Stomach (tissue), 9 donors: Measurements from ENCODE around the gene KRAS. TPM values are rescaled to one million over a fixed set of nuclear protein-coding genes. Genes with fewer than 3 reads are reported as not detected.

Source experiments
- DNase-seq, 2 donors: peaks; one replicate each; pipeline versions ENCODE4 v3.0.0 to v3.0.0-alpha.2; 2013 to 2019
- H3K27ac ChIP-seq, 5 donors: fragments of 200-600 bp in 4 of 5; sonication (generic) in 4 of 5; one replicate each; pipeline ENCODE4 v1.5.1; 2013 to 2019; ENCODE audit warnings: mild to moderate bottlenecking in 1 of 5, moderate library complexity in 1 of 5
- H3K27me3 ChIP-seq, 3 donors: fragments of 200-600 bp; sonication (generic); one replicate each; pipeline ENCODE4 v1.5.1; 2017 to 2019; ENCODE audit warnings: mixed run types in 1 of 3
- H3K36me3 ChIP-seq, 4 donors: fragments of 200-600 bp; sonication (generic); 1 replicate in 3 of 4; 2 replicates in 1 of 4; pipeline ENCODE4 v1.5.1; 2016 to 2019
- H3K4me1 ChIP-seq, 4 donors: fragments of 200-600 bp; sonication (generic); one replicate each; pipeline ENCODE4 v1.5.1; 2016 to 2019
- H3K4me3 ChIP-seq, 4 donors: fragments of 200-600 bp; sonication (generic) in 3 of 4; one replicate each; pipeline ENCODE4 v1.5.1; 2016 to 2019; ENCODE audit warnings: mild to moderate bottlenecking in 1 of 4
- H3K9me3 ChIP-seq, 4 donors: fragments of 200-600 bp; sonication (generic); one replicate each; pipeline ENCODE4 v1.5.1; 2016 to 2019
- CTCF ChIP-seq, 7 experiments: fragments of 450-650 bp in 4 of 7; fragments of 200-600 bp in 3 of 7; sonication (generic) in 3 of 7; IDR thresholded peaks; one replicate each; pipeline ENCODE4 v1.5.1; 2016 to 2019; ENCODE audit warnings: antibody characterized with exemption in 7 of 7, control low read depth in 2 of 7, mild to moderate bottlenecking in 1 of 7
- EP300 ChIP-seq: sonication (generic); formaldehyde crosslinking; IDR thresholded peaks from one replicate; pipeline ENCODE4 v1.6.1; 2017; ENCODE audit warnings: antibody characterized with exemption
- POLR2A ChIP-seq, 4 donors: fragments of 450-650 bp; IDR thresholded peaks; one replicate each; pipeline ENCODE4 v1.6.1; 2016; ENCODE audit warnings: antibody characterized with exemption in 4 of 4, control low read depth in 2 of 4, mild to moderate bottlenecking in 1 of 4, moderate library complexity in 1 of 4
- POLR2AphosphoS5 ChIP-seq, 3 donors: sonication (generic); formaldehyde crosslinking; IDR thresholded peaks; one replicate each; pipeline ENCODE4 v1.6.1; 2016; ENCODE audit warnings: antibody characterized with exemption in 3 of 3
- WGBS, 5 donors: extraction: QIAGEN DNeasy Blood & Tissue Kit in 3 of 5; methylation state at CpG; one replicate each; pipeline versions ENCODE4 v1.1.5 to v1.1.7; 2013 to 2018; 5-methylcytosine and 5-hydroxymethylcytosine counted together
- intact Hi-C: fragments of 100-400 bp; cut with DNase I; formaldehyde crosslinking; loops from one replicate; pipeline ENCODE4 v1.15.1; 2023; ENCODE audit warnings: low total_unique reads
- polyA plus RNA-seq, 3 donors: library from polyadenylated mRNA; stranded (reverse); fragments of 200-250 nt; gene quantifications; one replicate each; pipeline ENCODE4 v1.2.3, GENCODE V29; 2013
- total RNA-seq, 5 donors: library from RNA; depleted of rRNA; stranded (reverse); fragments of >200 nt; gene quantifications; one replicate each; pipeline versions ENCODE4 v1.1.0 to v1.2.3, GENCODE V29; 2014 to 2016
- donor health status: healthy with polysubstance abuse.
- donor health status: Bipolar disorder and iron deficiency.
- donor health status: healthy.

The KRAS gene
- total and polyA plus RNA-seq, 8 donors = 6.6 to 75.3 (median 17.6) TPM

- H3K9me3 ChIP-seq = no peaks in the 10 kb centered on the region
- TF ChIP-seq CTCF (IDR thresholded peaks at IDR 0.05) (no peak), POLR2A (IDR thresholded peaks at IDR 0.05) (no peak), EP300 (no peak), POLR2AphosphoS5 (IDR thresholded peaks at IDR 0.05) (no peak)
- H3K4me1 ChIP-seq = peaks cover 0 to 8% (median 4%) of the 10 kb centered on the region in 4 donors
- H3K4me3 ChIP-seq = no peak overlapping the region
- no peaks in the 10 kb centered on the region for H3K36me3 ChIP-seq
- no peak for DNase-seq
- H3K27ac ChIP-seq = no peak overlapping the region
- no peaks in the 10 kb centered on the region for H3K27me3 ChIP-seq
- intact Hi-C loops = no loop called here
Observed at GRCh38 chr12:25189656-25190055, 61.1 kb downstream of the KRAS start.

- Histone ChIP-seq H3K9me3 (no peaks in the 10 kb centered on the region), H3K27me3 (no peaks in the 10 kb centered on the region), H3K4me3 (no peak overlapping the region), H3K4me1 (no peaks in the 10 kb centered on the region), H3K27ac (no peak overlapping the region), H3K36me3 (no peaks in the 10 kb centered on the region)
- DNase-seq = no peak
- 70 to 91% (median 85%) methylated on average over 2 of the region's 2 CpGs for WGBS, 5 donors
- intact Hi-C loops = no loop called here
- TF ChIP-seq POLR2A (IDR thresholded peaks at IDR 0.05) (no peak), EP300 (no peak), CTCF (IDR thresholded peaks at IDR 0.05) (no peak), POLR2AphosphoS5 (IDR thresholded peaks at IDR 0.05) (no peak)
Observed at GRCh38 chr12:25187781-25188180, 62.9 kb downstream of the KRAS start.

GRCh38 chr12:25186788-25187402, 63.8 kb downstream of the KRAS start:
- Histone ChIP-seq H3K27me3 (no peaks in the 10 kb centered on the region), H3K9me3 (no peaks in the 10 kb centered on the region), H3K27ac (no peak overlapping the region), H3K36me3 (no peaks in the 10 kb centered on the region), H3K4me1 (no peaks in the 10 kb centered on the region), H3K4me3 (no peak overlapping the region)
- TF ChIP-seq CTCF (IDR thresholded peaks at IDR 0.05) (no peak), POLR2A (IDR thresholded peaks at IDR 0.05) (no peak), EP300 (no peak), POLR2AphosphoS5 (IDR thresholded peaks at IDR 0.05) (no peak)
- WGBS, 5 donors = 60 to 72% (median 61%) methylated on average over 3 of the region's 3 CpGs
- no peak for DNase-seq
- intact Hi-C loops = no loop called here

- no peaks in the 10 kb centered on the region for H3K4me1 ChIP-seq
- no peak for DNase-seq
- H3K36me3 ChIP-seq = no peaks in the 10 kb centered on the region
- H3K4me3 ChIP-seq = no peak overlapping the region
- H3K9me3 ChIP-seq = no peaks in the 10 kb centered on the region
- 65 to 93% (median 91%) methylated on average over 4 of the region's 4 CpGs for WGBS, 5 donors
- intact Hi-C loops = no loop called here
- TF ChIP-seq CTCF (IDR thresholded peaks at IDR 0.05) (no peak), EP300 (no peak), POLR2AphosphoS5 (IDR thresholded peaks at IDR 0.05) (no peak), POLR2A (IDR thresholded peaks at IDR 0.05) (no peak)
- no peaks in the 10 kb centered on the region for H3K27me3 ChIP-seq
- no peak overlapping the region for H3K27ac ChIP-seq
Observed at GRCh38 chr12:25186038-25186787, 64.5 kb downstream of the KRAS start.
